H1 (cell line): ENCODE measurements around the gene TAS1R1. TPM values are rescaled to one million over a fixed set of nuclear protein-coding genes. Genes with fewer than 3 reads are reported as not detected.

Experiments used
- CTCF ChIA-PET: fragments of 300-600 bp; sonication (Branson Sonifier 250); formaldehyde crosslinking; loops from one replicate; lab custom pipeline; 2021; ENCODE audit not compliant: partially characterized antibody; lab: Charles Lee
- POLR2A ChIA-PET: fragments of 300-600 bp; sonication (Branson Sonifier 250); formaldehyde crosslinking; loops from one replicate; lab custom pipeline; 2021; ENCODE audit warnings: inconsistent platforms; ENCODE audit not compliant: partially characterized antibody; lab: Charles Lee
- DNase-seq, 2 experiments: peaks; one replicate each; pipeline versions ENCODE4 v3.0.0 to v3.0.0-alpha.2; 2010 to 2022; ENCODE audit warnings: low spot score in 2 of 2, low read depth in 1 of 2, mixed read lengths in 1 of 2
- FAIRE-seq: peaks from 2 replicates; lab custom pipeline; 2011; peaks lifted over from hg19 to GRCh38; lab: Jason Lieb, UNC
- H2AFZ ChIP-seq: 2 replicates; pipeline ENCODE4 v1.8.1; 2012; ENCODE audit warnings: low read length, inconsistent platforms
- H2AK5ac ChIP-seq: 2 replicates; pipeline ENCODE4 v1.6.1; 2013; ENCODE audit warnings: low read depth, low read length
- H2BK120ac ChIP-seq: replicated peaks from 2 replicates; pipeline ENCODE3; 2013; ENCODE audit warnings: low read depth, low read length, inconsistent platforms
- H2BK12ac ChIP-seq: 2 replicates; pipeline ENCODE4 v1.6.1; 2013; ENCODE audit warnings: low read depth, low read length
- H2BK15ac ChIP-seq: 2 replicates; pipeline ENCODE4 v1.6.1; 2013; ENCODE audit warnings: low read length
- H2BK20ac ChIP-seq: 2 replicates; pipeline ENCODE4 v1.6.1; 2013; ENCODE audit warnings: low read length
- H2BK5ac ChIP-seq: 2 replicates; pipeline ENCODE4 v1.6.1; 2013; ENCODE audit warnings: low read depth, low read length
- H3K14ac ChIP-seq: 2 replicates; pipeline ENCODE4 v1.6.1; 2013; ENCODE audit warnings: inconsistent platforms; ENCODE audit not compliant: insufficient read length
- H3K18ac ChIP-seq: 2 replicates; pipeline ENCODE4 v1.6.1; 2013; ENCODE audit warnings: low read length; ENCODE audit errors: extremely low read depth
- H3K23ac ChIP-seq: 2 replicates; pipeline ENCODE4 v1.6.1; 2013; ENCODE audit warnings: inconsistent platforms; ENCODE audit not compliant: insufficient read length
- H3K23me2 ChIP-seq: 2 replicates; pipeline ENCODE4 v1.6.1; 2013; ENCODE audit warnings: low read depth, low read length
- H3K27ac ChIP-seq: 2 replicates; pipeline ENCODE4 v1.6.1; 2011; ENCODE audit warnings: low read depth, low read length, inconsistent platforms
- H3K27me3 ChIP-seq, 4 experiments: replicated peaks in 1 of 4; 1 replicate in 1 of 4; 2 replicates in 3 of 4; pipeline versions ENCODE4 v1.6.1 to v1.8.1; 2011 to 2013; ENCODE audit warnings: low read length in 3 of 4, mild to moderate bottlenecking in 3 of 4, inconsistent platforms in 2 of 4, mixed read lengths in 2 of 4, moderate library complexity in 1 of 4; ENCODE audit not compliant: control insufficient read depth in 3 of 4, insufficient read depth in 3 of 4; ENCODE audit errors: extremely low read depth in 1 of 4
- H3K36me3 ChIP-seq, 4 experiments: 2 replicates each; pipeline versions ENCODE4 v1.6.1 to v1.8.1; 2011 to 2013; ENCODE audit warnings: mild to moderate bottlenecking in 4 of 4, low read length in 3 of 4, moderate library complexity in 2 of 4, control low read depth in 1 of 4, inconsistent platforms in 1 of 4; ENCODE audit not compliant: insufficient read depth in 4 of 4, control insufficient read depth in 2 of 4
- H3K4ac ChIP-seq: replicated peaks from 2 replicates; pipeline ENCODE3; 2013; ENCODE audit warnings: low read length, low read depth, mixed read lengths, inconsistent platforms; ENCODE audit not compliant: insufficient read length
- H3K4me1 ChIP-seq, 4 experiments: replicated peaks in 1 of 4; 1 replicate in 1 of 4; 2 replicates in 3 of 4; pipeline versions ENCODE4 v1.6.1 to v1.8.1; 2011 to 2013; ENCODE audit warnings: low read length in 3 of 4, inconsistent platforms in 2 of 4, mixed read lengths in 1 of 4; ENCODE audit not compliant: insufficient read depth in 4 of 4, control insufficient read depth in 3 of 4
- H3K4me2 ChIP-seq, 2 experiments: 2 replicates each; pipeline versions ENCODE4 v1.6.1 to v1.8.1; 2011 to 2013; ENCODE audit warnings: low read depth in 2 of 2, low read length in 2 of 2, control low read depth in 1 of 2, inconsistent platforms in 1 of 2, mild to moderate bottlenecking in 1 of 2; ENCODE audit not compliant: insufficient read depth in 1 of 2
- H3K4me3 ChIP-seq, 4 experiments: fragments of 200-600, 300-600 bp in 1 of 4; sonication (generic), shearing (Covaris generic), sonication (Bioruptor Twin) in 1 of 4; 2 replicates each; pipeline versions ENCODE4 v1.5.1 to v1.8.1; 2011 to 2016; ENCODE audit warnings: low read length in 4 of 4, low read depth in 3 of 4, control low read depth in 2 of 4, inconsistent platforms in 2 of 4, mild to moderate bottlenecking in 2 of 4, mixed read lengths in 1 of 4, moderate library complexity in 1 of 4; ENCODE audit not compliant: insufficient read depth in 2 of 4; ENCODE audit errors: extremely low read depth in 1 of 4
- H3K56ac ChIP-seq: replicated peaks from 2 replicates; pipeline ENCODE3; 2013; ENCODE audit warnings: low read depth, mild to moderate bottlenecking, mixed read lengths, low read length, inconsistent platforms; ENCODE audit not compliant: insufficient read length
- H3K79me1 ChIP-seq: 2 replicates; pipeline ENCODE4 v1.6.1; 2013; ENCODE audit warnings: low read depth, low read length, control low read depth
- H3K79me2 ChIP-seq, 2 experiments: 2 replicates each; pipeline versions ENCODE4 v1.6.1 to v1.8.1; 2012 to 2013; ENCODE audit warnings: low read length in 2 of 2, mild to moderate bottlenecking in 2 of 2, inconsistent platforms in 1 of 2; ENCODE audit not compliant: insufficient read depth in 2 of 2, control insufficient read depth in 1 of 2
- H3K9ac ChIP-seq, 4 experiments: replicated peaks in 1 of 4; 1 replicate in 1 of 4; 2 replicates in 3 of 4; pipeline versions ENCODE4 v1.6.1 to v1.8.1; 2011 to 2013; ENCODE audit warnings: low read depth in 3 of 4, low read length in 3 of 4, control low read depth in 2 of 4, mild to moderate bottlenecking in 2 of 4, moderate library complexity in 2 of 4, inconsistent platforms in 1 of 4; ENCODE audit errors: extremely low read depth in 1 of 4
- H3K9me3 ChIP-seq, 2 experiments: 2 replicates each; pipeline versions ENCODE4 v1.6.1 to v1.8.1; 2012 to 2013; ENCODE audit warnings: mild to moderate bottlenecking in 2 of 2, moderate library complexity in 2 of 2, control low read depth in 1 of 2, inconsistent platforms in 1 of 2, low read depth in 1 of 2, low read length in 1 of 2, mixed read lengths in 1 of 2; ENCODE audit not compliant: insufficient read depth in 2 of 2
- H4K20me1 ChIP-seq, 2 experiments: replicated peaks in 1 of 2; 2 replicates each; pipeline versions ENCODE3 to v1.8.1; 2011 to 2013; ENCODE audit warnings: inconsistent platforms in 2 of 2, low read length in 2 of 2, mild to moderate bottlenecking in 1 of 2; ENCODE audit not compliant: insufficient read depth in 2 of 2, control insufficient read depth in 1 of 2
- H4K5ac ChIP-seq: 2 replicates; pipeline ENCODE4 v1.6.1; 2013; ENCODE audit warnings: low read length, low read depth, mixed read lengths, inconsistent platforms; ENCODE audit not compliant: insufficient read length
- H4K8ac ChIP-seq: 2 replicates; pipeline ENCODE4 v1.8.0; 2013; ENCODE audit warnings: mild to moderate bottlenecking, moderate library complexity, low read length, inconsistent platforms; ENCODE audit not compliant: insufficient read depth; ENCODE audit errors: extremely low read depth
- H4K91ac ChIP-seq: replicated peaks from 2 replicates; pipeline ENCODE3; 2013; ENCODE audit warnings: low read length, mixed read lengths, inconsistent platforms; ENCODE audit not compliant: insufficient read length
- WGBS, 2 experiments: shearing (Covaris generic) in 1 of 2; methylation state at CpG; one replicate each; pipeline versions ENCODE4 v1.1.6 to v1.1.7; 2013 to 2015; ENCODE audit warnings: low lambda C conversion rate in 2 of 2, mixed read lengths in 2 of 2, inconsistent platforms in 1 of 2, low coverage in 1 of 2, missing lambda C conversion rate in 1 of 2; ENCODE audit not compliant: insufficient replicate concordance in 2 of 2, insufficient coverage in 1 of 2, insufficient read length in 1 of 2; ENCODE audit errors: extremely low coverage in 1 of 2, missing lambda C conversion rate in 1 of 2; 5-methylcytosine and 5-hydroxymethylcytosine counted together
- polyA plus RNA-seq, 7 experiments: library from polyadenylated mRNA; depleted of rRNA in 3 of 7; stranded (reverse) in 5 of 7; unstranded in 2 of 7; fragments of >200 nt in 5 of 7; fragments of 200-250 nt in 2 of 7; gene quantifications; 1 replicate in 5 of 7; 2 replicates in 1 of 7; 4 replicates in 1 of 7; pipeline versions ENCODE4 v1.2.1 to v1.2.3, GENCODE V29; 2011 to 2013; ENCODE audit warnings: missing spikeins in 2 of 7, mixed read lengths in 2 of 7
- total RNA-seq: library from RNA; stranded (reverse); fragmentation: NEBNext Ultra II Directional; extraction: Animal tissue kit (Norgen Biotek cat#: 25700); gene quantifications from 2 replicates; pipeline ENCODE4 v1.2.1, GENCODE V29; 2021

The TAS1R1 gene
- total and polyA plus RNA-seq, 2 of the 8 experiments (the other 6 are each of a cell fraction or from before 2014, with no cell fraction given): 0.26 TPM; not detected in 1

DNA sequence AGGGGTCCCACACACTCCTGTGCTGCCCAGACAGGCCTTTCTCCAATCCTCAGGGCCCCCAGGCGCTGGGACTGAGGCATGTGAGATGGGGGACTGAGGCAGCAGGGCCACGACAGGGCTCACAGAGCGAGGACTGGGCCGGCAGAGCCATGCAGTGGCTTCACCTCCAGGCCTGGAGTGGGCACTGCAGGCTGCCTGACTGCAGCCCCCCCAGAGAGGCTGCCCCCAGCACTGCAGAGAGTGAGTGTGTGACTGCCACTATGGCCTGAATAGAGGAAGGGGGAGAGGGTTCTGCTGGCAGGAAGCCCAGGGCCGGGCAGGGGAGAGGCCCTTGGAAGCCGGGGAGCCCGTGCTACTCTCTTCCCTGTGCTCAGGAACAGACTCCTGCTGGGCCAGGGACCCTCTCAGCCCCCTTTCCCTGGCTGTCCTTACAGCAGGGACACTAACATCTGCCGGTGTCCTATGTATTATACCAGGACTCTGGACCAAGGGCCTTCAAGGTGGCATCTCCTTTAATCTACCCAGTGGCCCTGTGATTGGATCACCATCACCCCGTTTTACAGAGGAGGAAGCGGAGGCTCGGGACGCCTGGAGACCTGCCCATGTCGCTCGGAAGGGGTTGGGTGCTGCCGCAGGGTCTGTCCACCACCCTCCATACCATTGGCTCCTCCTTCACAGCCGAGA lies 43.4 kb upstream of the TAS1R1 start:
- H3K4me3 ChIP-seq: no peak overlapping the region
- DNase-seq (no peak), FAIRE-seq (no peak)
- H3K18ac ChIP-seq: no peak overlapping the region
- H3K4me2 ChIP-seq: no peak overlapping the region
- no peak overlapping the region for H3K23ac ChIP-seq
- ChIA-PET CTCF (interaction anchor here (0.6 to 4.2 kb wide), 11 partner anchors 8 to 98 kb away, joined by 3 to 19 read pairs (median 5); no protein-coding TSS in a partner anchor), POLR2A (interaction anchor here (1.2 to 2.3 kb wide), 3 partner anchors 12 to 21 kb away, joined by 3 to 7 read pairs (median 4); no protein-coding TSS in a partner anchor)
- H4K5ac ChIP-seq: no peak overlapping the region
- no peak overlapping the region for H2AFZ ChIP-seq
- H3K27me3 ChIP-seq: no peaks in the 10 kb centered on the region
- no peak overlapping the region for H3K14ac ChIP-seq
- 91% methylated on average over 14 of the region's 16 CpGs; no CpG with 5 or more reads in 1 of the 2 experiments for WGBS, 2 experiments
- H2BK12ac ChIP-seq: peak overlapping the region; percentile 33; the same call in 1 of the 2 replicates
- no peaks in the 10 kb centered on the region for H3K79me1 ChIP-seq
- no peak overlapping the region for H3K4ac ChIP-seq
- no peak overlapping the region for H4K91ac ChIP-seq
- H2BK120ac ChIP-seq: no peak overlapping the region
- H2BK15ac ChIP-seq: no peak overlapping the region
- H2AK5ac ChIP-seq: 0 out of 2 replicates have a peak overlapping the region, but pooled peaks have one; percentile 53
- H3K79me2 ChIP-seq: no peaks in the 10 kb centered on the region
- no peaks in the 10 kb centered on the region for H3K23me2 ChIP-seq
- no peak overlapping the region for H3K27ac ChIP-seq
- no peaks in the 10 kb centered on the region; a peak in 3 of 7 replicates for H3K4me1 ChIP-seq
- no peak overlapping the region for H2BK20ac ChIP-seq
- H3K56ac ChIP-seq: no peak overlapping the region
- no peaks in the 10 kb centered on the region for H4K20me1 ChIP-seq
- no peaks in the 10 kb centered on the region for H3K9me3 ChIP-seq
- H2BK5ac ChIP-seq: no peak overlapping the region
- H3K36me3 ChIP-seq: no peaks in the 10 kb centered on the region
- no peak overlapping the region for H4K8ac ChIP-seq
- H3K9ac ChIP-seq: no peak overlapping the region; a peak in 1 of 7 replicates
